ENCODE measurements around the gene SELP.

- TF ChIP-seq CTCF (IDR thresholded peaks at IDR 0.05 in 4 of 5, conservative IDR thresholded peaks at IDR 0.05 in 1 of 5) (no peak), POLR2A (IDR thresholded peaks at IDR 0.05) (no peak)
These were observed 19.8 kb downstream of the SELP start for GRCh38 chr1:169610108-169610507.
